HG03095 (cell line): ENCODE measurements around the gene CPA3.

ENCODE experiments used
- ATAC-seq: cut with Tn5 transposase; IDR thresholded peaks from one replicate; pipeline ENCODE4 v1.9.1; 2021; ENCODE audit warnings: moderate library complexity; ENCODE audit not compliant: unreplicated experiment

CPA3 gene

GRCh38 chr3:148865049-148865448 lies at the start of gene CPA3:
TSS of gene CPA3 (plus strand) at chr3:148865296. CDS start at chr3:148865308, 12 bp downstream.
- no peak for ATAC-seq

- no peak for ATAC-seq
These were observed 49.6 kb upstream of the CPA3 start for GRCh38 chr3:148815316-148816110.

- no peak for ATAC-seq
These were observed 48.7 kb upstream of the CPA3 start for GRCh38 chr3:148816427-148816826.

DNA sequence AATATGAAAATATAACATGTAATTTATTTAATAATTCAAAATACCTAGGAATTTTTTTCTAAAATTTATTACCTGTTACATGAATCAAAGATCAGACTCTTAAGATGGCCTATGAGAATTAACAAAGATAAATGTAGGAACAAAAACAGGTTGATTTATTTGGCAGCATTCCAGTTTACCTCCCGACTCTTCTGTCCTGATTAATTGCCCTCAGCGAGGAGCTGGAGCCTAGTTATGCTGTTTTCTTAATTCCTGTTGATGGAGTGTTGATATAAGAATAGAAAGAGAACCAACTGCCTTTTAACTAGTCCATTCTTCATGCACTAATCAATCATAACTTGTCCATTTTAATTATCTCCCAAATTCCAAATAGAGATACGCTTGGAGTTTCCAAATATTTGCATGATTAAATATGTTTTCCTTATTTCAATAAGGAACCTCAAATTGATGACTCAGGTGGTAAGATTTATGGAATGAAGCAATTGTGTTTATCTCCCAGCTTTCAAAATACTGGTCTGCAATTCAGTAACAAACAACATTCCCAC lies 48.0 kb upstream of the CPA3 start:
- ATAC-seq, result no peak

GRCh38 chr3:148820361-148821245 lies 44.5 kb upstream of the CPA3 start:
- no peak for ATAC-seq

DNA sequence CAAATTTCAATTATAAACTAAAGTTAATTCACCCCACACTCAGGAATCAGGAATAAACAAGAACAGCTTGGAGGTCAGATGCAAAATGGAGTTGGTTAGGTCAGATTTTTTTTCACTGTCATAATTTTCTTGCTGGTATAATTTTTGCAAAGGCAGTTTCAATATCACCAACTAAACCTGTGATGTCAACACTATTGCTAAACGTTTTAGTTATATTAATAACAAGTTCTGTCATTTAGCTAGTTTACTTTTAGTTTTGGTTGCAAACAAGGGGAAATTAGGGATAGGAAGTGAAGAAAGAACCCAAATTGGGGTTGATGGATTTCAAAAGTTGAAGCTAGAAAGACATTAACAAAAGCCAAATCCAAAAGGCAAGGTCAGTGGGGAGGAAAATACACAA lies 42.1 kb upstream of the CPA3 start:
- no peak for ATAC-seq

DNA sequence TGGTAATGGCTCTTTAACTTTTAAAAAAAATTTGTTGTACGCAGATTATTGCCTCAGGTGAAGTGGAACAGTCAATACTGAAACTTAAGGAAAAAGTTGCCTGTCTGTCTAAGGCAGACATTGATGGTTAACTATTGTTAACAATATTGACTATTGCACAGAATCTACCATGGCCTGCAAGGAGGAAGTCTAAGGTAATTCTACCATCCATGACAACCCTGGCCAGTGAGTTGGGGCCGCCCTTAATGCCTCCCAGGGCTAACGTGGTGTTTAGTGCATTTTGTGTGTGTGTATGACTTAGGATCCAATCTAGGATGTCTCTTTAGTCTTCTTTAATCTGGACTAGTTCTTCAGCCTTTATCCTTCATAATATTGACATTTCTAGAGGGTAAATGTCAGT lies 39.6 kb upstream of the CPA3 start:
- ATAC-seq, result no peak

DNA sequence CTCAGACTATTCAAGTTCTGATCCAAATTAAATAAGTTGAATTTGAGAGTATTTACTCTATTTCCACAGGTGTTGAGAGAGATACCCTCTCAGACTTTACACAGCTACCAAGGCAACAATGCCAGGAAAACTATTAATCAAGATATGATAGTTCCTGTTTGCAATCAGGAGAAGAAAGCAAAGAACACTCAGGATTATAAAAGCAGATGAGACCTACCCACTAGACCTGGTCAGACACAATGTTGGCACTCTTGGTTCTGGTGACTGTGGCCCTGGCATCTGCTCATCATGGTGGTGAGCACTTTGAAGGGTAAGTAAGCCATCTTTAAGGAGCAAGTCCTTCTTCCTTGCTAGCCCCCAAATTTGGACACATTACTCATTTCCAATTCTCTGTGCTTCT lies 37.5 kb upstream of the CPA3 start, which contains the start of gene CPB1:
CPB1 (plus strand) TSS at position 227 of the 400 bp plus-strand sequence; CDS start at position 240, 13 bp downstream.
- no peak for ATAC-seq

- ATAC-seq, result no peak
These were observed 36.9 kb upstream of the CPA3 start for GRCh38 chr3:148828136-148828690.

GRCh38 chr3:148829926-148830325 lies 35.2 kb upstream of the CPA3 start:
- no peak for ATAC-seq

DNA sequence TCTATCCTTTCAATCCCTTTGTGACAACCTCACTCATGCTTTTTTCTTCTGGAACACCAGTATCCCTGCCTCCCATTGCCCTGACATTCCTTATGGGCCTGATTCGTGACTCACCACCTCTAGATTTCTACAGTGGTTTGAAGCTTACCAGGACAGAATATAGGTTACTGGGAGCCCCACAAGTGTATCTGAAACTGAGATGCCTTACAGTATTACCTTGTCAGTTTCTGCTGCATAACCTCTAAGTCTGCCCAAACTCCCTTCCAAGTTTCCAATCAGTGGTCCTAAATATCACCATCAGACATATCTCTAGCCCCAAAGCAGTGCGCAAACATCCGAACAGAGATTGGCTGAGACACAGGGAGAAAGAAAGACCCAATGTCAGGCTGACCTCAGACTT lies 31.9 kb upstream of the CPA3 start:
- no peak for ATAC-seq

DNA sequence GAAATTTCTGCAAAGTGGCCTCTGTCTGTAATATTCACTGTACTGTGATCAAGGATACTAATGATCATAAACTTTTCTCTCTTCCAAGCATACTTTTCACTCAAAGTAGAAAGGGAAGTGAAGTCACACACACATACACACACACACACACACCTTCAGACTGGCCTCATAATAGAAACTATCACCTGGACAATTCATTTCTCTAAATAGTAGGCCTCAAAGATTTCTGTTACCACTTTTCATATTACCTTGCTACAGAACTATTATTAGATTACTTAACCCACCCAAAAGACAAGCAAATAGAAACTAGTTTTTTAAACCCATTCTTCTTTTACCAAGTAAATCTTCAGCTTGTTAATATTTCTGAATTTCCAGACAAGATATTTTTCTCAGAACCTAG lies 25.3 kb upstream of the CPA3 start:
- peak; percentile 77 for ATAC-seq

DNA sequence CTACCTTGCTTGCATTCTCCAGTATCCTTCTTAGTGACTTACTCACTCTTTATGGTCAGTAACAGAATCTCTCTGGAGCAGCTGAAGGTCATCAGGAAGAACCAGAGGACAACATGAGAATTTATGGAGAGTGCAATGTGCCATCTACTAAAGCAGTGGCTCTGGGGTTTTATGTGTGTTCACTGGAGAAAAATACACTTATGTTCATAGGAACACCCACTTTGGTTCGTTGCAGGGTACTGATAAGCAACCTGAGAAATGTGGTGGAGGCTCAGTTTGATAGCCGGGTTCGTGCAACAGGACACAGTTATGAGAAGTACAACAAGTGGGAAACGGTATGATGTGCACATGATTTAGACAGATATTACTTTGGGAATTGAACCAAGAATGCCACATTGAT lies 24.6 kb upstream of the CPA3 start:
- ATAC-seq, result no peak

- no peak for ATAC-seq
These were observed 19.2 kb upstream of the CPA3 start for GRCh38 chr3:148845756-148846395.

DNA sequence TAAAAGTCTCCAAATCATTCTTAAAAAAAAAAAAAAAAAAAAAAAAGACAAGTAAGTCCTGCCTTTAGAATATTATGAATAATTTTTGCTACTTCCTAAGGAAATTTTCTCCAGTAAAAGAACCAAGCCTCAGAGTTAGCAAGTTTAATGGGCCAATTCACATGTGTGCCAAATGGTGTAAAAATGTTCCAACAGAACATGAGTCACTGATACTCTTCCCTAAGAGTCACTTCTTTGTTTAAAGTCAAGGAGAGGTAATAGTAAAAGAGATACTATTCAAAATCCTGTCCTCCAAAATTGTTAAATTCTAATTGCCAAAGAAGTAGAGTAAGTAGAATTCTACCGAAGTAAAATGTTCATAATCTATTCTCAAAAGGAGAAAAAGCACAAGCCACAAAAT lies 17.7 kb upstream of the CPA3 start:
- no peak for ATAC-seq

- ATAC-seq, result no peak
These were observed 16.7 kb upstream of the CPA3 start for GRCh38 chr3:148848410-148848809.

- no peak for ATAC-seq
These were observed 12.7 kb upstream of the CPA3 start for GRCh38 chr3:148852271-148852992.

- no peak for ATAC-seq
These were observed 12.0 kb upstream of the CPA3 start for GRCh38 chr3:148853076-148853475.

GRCh38 chr3:148854061-148854460 lies 11.0 kb upstream of the CPA3 start:
- ATAC-seq, result no peak

DNA sequence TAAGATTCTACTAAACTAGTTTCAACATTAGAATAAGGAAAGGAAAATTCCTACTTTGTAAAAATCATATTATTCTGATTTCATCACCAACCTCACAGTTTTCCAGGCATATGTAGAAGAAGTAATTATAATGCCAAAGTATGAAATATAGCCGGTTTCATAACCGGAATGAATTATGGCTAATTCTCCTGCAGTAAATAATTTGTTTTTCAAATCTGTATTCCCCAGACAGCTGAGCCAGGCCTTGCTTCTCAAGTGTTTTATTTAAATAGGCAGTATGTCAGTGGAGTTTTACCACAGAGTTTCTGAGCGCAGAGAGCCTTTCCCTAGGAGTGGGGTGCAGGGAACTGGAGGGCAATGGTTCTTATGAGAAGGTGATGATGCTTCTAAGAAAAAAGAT lies 8.7 kb upstream of the CPA3 start:
- ATAC-seq, result no peak
